GM23248 (cell line): ENCODE results near the gene BCO2.

ENCODE experiments used
- EZH2 ChIP-seq: fragments of 200-600 bp; sonication (generic); IDR thresholded peaks from 2 replicates; pipeline ENCODE4 v1.6.1; 2018; ENCODE audit warnings: antibody characterized with exemption, mild to moderate bottlenecking; ENCODE audit not compliant: insufficient read depth, poor library complexity, severe bottlenecking
- EZH2phosphoT487 ChIP-seq: fragments of 200-600 bp; sonication (generic); IDR thresholded peaks from 2 replicates; pipeline ENCODE4 v1.6.1; 2018; ENCODE audit warnings: antibody characterized with exemption, moderate library complexity, mild to moderate bottlenecking, low read depth; ENCODE audit not compliant: insufficient read depth

DNA sequence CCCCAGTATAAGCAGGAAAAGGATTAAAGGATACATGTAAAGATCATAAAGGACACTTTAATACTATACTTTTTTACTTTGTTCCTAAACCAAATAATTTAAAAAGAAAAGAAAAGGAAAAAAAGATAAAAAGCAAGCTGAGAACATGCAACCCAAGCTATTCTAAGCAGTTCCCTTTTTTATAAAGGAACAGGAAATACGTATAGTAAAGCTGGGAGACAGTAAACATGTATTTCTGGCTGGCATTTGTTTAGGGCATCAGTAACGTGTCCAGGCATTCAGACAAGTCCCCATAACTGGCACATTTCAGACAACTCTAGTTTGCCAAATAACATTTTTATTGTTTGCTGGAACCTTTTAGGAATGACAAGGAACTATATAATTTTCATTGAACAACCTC lies 24.9 kb downstream of the BCO2 start:
- TF ChIP-seq EZH2 (no peak), EZH2phosphoT487 (no peak)
